OCI-LY1 (cell line): ENCODE measurements around the gene ZSWIM3.

Experiments
- EZH2 ChIP-seq: fragments of 200-600 bp; sonication (generic), shearing (Covaris generic); IDR thresholded peaks from 2 replicates; pipeline ENCODE4 v1.8.0; 2017; ENCODE audit warnings: borderline replicate concordance, mixed run types, mild to moderate bottlenecking, antibody characterized with exemption, low read length, moderate library complexity, mixed read lengths
- TF ChIP-seq, protein P1 (sequence below): fragments of 200-600 bp; sonication (generic), shearing (Covaris generic); IDR thresholded peaks from 2 replicates; pipeline ENCODE4 v1.5.1; 2017; ENCODE audit warnings: mild to moderate bottlenecking, antibody characterized with exemption, low read length, moderate library complexity, mixed read lengths

DNA sequence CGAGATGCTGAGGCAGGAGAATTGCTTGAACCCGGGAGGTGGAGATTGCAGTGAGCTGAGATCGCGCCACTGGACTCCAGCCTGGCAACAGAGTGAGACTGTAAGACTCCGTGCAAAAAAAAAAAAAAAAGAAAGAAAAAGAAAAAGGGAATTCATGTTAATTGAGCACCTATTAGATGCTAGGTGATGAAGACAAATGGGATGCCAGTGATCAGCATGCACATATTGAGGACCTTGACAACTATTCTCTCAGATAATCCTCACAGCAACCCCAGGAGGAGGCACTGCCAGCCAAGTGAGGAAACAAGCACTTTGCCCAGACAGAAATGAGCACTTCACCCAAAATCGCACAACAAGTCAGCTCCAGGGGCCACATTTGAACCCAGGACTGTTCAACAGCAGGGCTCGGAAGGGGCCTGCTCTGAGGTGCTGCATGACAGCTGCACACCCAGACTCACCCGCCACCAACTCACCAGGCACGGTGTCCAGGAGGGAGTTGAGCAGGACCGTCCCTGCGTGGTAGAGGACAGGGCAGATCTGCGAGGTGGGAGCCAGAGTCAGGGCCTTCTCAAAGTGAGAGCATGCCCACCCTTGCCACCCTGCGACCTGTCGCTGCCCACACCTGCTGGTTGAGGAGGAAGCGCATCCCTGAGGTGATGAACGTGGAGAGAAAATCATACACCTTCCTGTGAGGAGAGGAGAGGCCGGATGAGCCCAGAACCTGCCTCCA, 50.0 kb downstream of the ZSWIM3 start:
- TF ChIP-seq EZH2 = no peak
- TF ChIP-seq, protein P1, sequence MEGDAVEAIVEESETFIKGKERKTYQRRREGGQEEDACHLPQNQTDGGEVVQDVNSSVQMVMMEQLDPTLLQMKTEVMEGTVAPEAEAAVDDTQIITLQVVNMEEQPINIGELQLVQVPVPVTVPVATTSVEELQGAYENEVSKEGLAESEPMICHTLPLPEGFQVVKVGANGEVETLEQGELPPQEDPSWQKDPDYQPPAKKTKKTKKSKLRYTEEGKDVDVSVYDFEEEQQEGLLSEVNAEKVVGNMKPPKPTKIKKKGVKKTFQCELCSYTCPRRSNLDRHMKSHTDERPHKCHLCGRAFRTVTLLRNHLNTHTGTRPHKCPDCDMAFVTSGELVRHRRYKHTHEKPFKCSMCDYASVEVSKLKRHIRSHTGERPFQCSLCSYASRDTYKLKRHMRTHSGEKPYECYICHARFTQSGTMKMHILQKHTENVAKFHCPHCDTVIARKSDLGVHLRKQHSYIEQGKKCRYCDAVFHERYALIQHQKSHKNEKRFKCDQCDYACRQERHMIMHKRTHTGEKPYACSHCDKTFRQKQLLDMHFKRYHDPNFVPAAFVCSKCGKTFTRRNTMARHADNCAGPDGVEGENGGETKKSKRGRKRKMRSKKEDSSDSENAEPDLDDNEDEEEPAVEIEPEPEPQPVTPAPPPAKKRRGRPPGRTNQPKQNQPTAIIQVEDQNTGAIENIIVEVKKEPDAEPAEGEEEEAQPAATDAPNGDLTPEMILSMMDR = no peak
